Measurements from ENCODE around the gene CDH26.

GRCh38 chr20:59955131-59955796 lies 3.0 kb upstream of the CDH26 start:
- TF ChIP-seq EZH2 (IDR thresholded peaks at IDR 0.05; ENCODE audit: low read length), result no peak
- TF ChIP-seq CTCF (optimal IDR thresholded peaks at IDR 0.05 in 1 of 3, IDR thresholded peaks at IDR 0.05 in 1 of 3, conservative IDR thresholded peaks at IDR 0.05 in 1 of 3; ENCODE audit: extremely low read depth in 1 of 3, insufficient read depth in 2 of 3, low read length in 3 of 3), result peak; percentile 21 to 34 (median 23)

All from keratinocyte (primary cell).